GM12878 (cell line): ENCODE results near the gene ZNF3. TPM values are rescaled to one million over a fixed set of nuclear protein-coding genes. Genes with fewer than 3 reads are reported as not detected.
A peak's percentile ranks its signal among the peaks of the same experiment; 100 is the strongest.

Source experiments
- ATAC-seq: fragments of 200-7000 bp; cut with Tn5 transposase; 3 replicates; pipeline ENCODE4 v1.9.1; 2020; ENCODE audit warnings: mild to moderate bottlenecking, moderate library complexity
- BruUV-seq: library from RNA; stranded (reverse); fragments of 400-500 nt; replicated peaks from 2 replicates; lab custom pipeline; 2021; lab: Mats Ljungman, UMichigan
- CTCF ChIA-PET: fragments of 300-600 bp; sonication (Branson Sonifier 250); formaldehyde crosslinking; extraction: SDS; loops from one replicate; lab custom pipeline; 2021; ENCODE audit warnings: inconsistent platforms; lab: Yijun Ruan, JAX
- POLR2A ChIA-PET: fragments of 350-600 bp; formaldehyde crosslinking; extraction: SDS; loops from one replicate; lab custom pipeline; 2021; ENCODE audit warnings: inconsistent platforms; lab: Charles Lee
- RAD21 ChIA-PET: fragments of 300-600 bp; sonication (Branson Sonifier 250); formaldehyde crosslinking; loops from one replicate; lab custom pipeline; 2023; ENCODE audit warnings: antibody characterized with exemption; ENCODE audit not compliant: unreplicated experiment; lab: Charles Lee
- SMC1A ChIA-PET: fragments of 300-600 bp; sonication (Branson Sonifier 250); formaldehyde crosslinking; loops from one replicate; lab custom pipeline; 2023; ENCODE audit not compliant: unreplicated experiment, uncharacterized antibody; lab: Charles Lee
- DNase-seq: peaks from one replicate; pipeline ENCODE4 v3.0.0-alpha.2; 2011; ENCODE audit warnings: low read depth, low spot score
- FAIRE-seq: peaks from 3 replicates; lab custom pipeline; 2011; peaks lifted over from hg19 to GRCh38; lab: Jason Lieb, UNC
- H2AFZ ChIP-seq: 2 replicates; pipeline ENCODE4 v1.6.0; 2011; ENCODE audit warnings: low read depth, low read length, control low read depth; ENCODE audit not compliant: control insufficient read depth
- H3K27ac ChIP-seq: 2 replicates; pipeline ENCODE4 v1.5.1; 2011; ENCODE audit warnings: control low read depth; ENCODE audit not compliant: control insufficient read depth, insufficient read depth
- H3K27me3 ChIP-seq, 2 experiments: replicated peaks in 1 of 2; 2 replicates each; pipeline versions ENCODE4 v1.6.0 to v1.6.1; 2011; ENCODE audit warnings: low read length in 1 of 2; ENCODE audit not compliant: control insufficient read depth in 2 of 2, insufficient read depth in 2 of 2
- H3K36me3 ChIP-seq, 2 experiments: 2 replicates each; pipeline ENCODE4 v1.5.1; 2011; ENCODE audit warnings: low read length in 1 of 2; ENCODE audit not compliant: control insufficient read depth in 2 of 2, insufficient read depth in 2 of 2
- H3K4me1 ChIP-seq: 2 replicates; pipeline ENCODE4 v1.6.1; 2011; ENCODE audit warnings: mild to moderate bottlenecking, low read length, moderate library complexity, mixed read lengths; ENCODE audit not compliant: control insufficient read depth, insufficient read depth
- H3K4me2 ChIP-seq: 2 replicates; pipeline ENCODE4 v1.6.0; 2011; ENCODE audit warnings: control low read depth; ENCODE audit not compliant: control insufficient read depth, insufficient read depth
- H3K4me3 ChIP-seq: fragments of 200-600 bp; sonication (generic); 2 replicates; pipeline ENCODE4 v1.5.1; 2016
- H3K79me2 ChIP-seq: 2 replicates; pipeline ENCODE4 v1.6.0; 2011; ENCODE audit warnings: low read length; ENCODE audit not compliant: control insufficient read depth, insufficient read depth
- H3K9ac ChIP-seq: 2 replicates; pipeline ENCODE4 v1.8.0; 2011; ENCODE audit warnings: low read length, control low read depth, mixed read lengths; ENCODE audit not compliant: control insufficient read depth, insufficient read depth
- H3K9me3 ChIP-seq: replicated peaks from 3 replicates; pipeline ENCODE4 v1.5.1; 2011; ENCODE audit warnings: mild to moderate bottlenecking, low read length; ENCODE audit not compliant: control insufficient read depth, insufficient read depth
- H4K20me1 ChIP-seq: 2 replicates; pipeline ENCODE4 v1.6.0; 2011; ENCODE audit not compliant: control insufficient read depth, insufficient read depth
- BRCA1 ChIP-seq: IDR thresholded peaks from 2 replicates; pipeline ENCODE4 v1.6.1; 2011; ENCODE audit warnings: low read depth, low read length, improper control_type of control experiment
- CTCF ChIP-seq, 3 experiments: IDR thresholded peaks in 2 of 3; conservative IDR thresholded peaks in 1 of 3; 2 replicates each; pipeline ENCODE4 v1.5.1; 2011; ENCODE audit warnings: low read depth in 3 of 3, low read length in 3 of 3, mild to moderate bottlenecking in 3 of 3, control low read depth in 2 of 3, moderate library complexity in 2 of 3, inconsistent platforms in 1 of 3, mixed read lengths in 1 of 3; ENCODE audit not compliant: control insufficient read depth in 2 of 3, insufficient read depth in 1 of 3; ENCODE audit errors: extremely low read depth in 1 of 3
- LARP7 ChIP-seq: fragments of 450-650 bp; IDR thresholded peaks from 2 replicates; pipeline ENCODE4 v1.6.1; 2017; ENCODE audit warnings: mild to moderate bottlenecking
- MAX ChIP-seq: IDR thresholded peaks from 2 replicates; pipeline ENCODE4 v1.6.1; 2012; ENCODE audit warnings: low read depth, low read length, improper control_type of control experiment
- RUNX3 ChIP-seq: IDR thresholded peaks from 2 replicates; pipeline ENCODE4 v1.6.1; 2012; ENCODE audit warnings: low read length, inconsistent platforms
- SMARCA5 ChIP-seq: fragments of 450-650 bp; IDR thresholded peaks from 2 replicates; pipeline ENCODE4 v1.6.1; 2017; ENCODE audit warnings: mild to moderate bottlenecking
- TAF1 ChIP-seq: IDR thresholded peaks from 2 replicates; pipeline ENCODE4 v1.6.1; 2011; ENCODE audit warnings: mild to moderate bottlenecking, low read depth, low read length, borderline replicate concordance
- TCF12 ChIP-seq: IDR thresholded peaks from 2 replicates; pipeline ENCODE4 v1.6.1; 2011; ENCODE audit warnings: low read depth, mild to moderate bottlenecking, low read length
- WGBS: methylation state at CpG from one replicate; pipeline ENCODE4 v1.1.6; 2016; ENCODE audit warnings: low lambda C conversion rate; ENCODE audit not compliant: insufficient replicate concordance, insufficient coverage; ENCODE audit errors: missing lambda C conversion rate; 5-methylcytosine and 5-hydroxymethylcytosine counted together
- in situ Hi-C: fragments of 300-500 bp; cut with MboI; formaldehyde crosslinking; loops from 9 replicates; pipeline ENCODE4 v1.14.3; 2018; ENCODE audit warnings: mixed read lengths
- intact Hi-C: fragments of 100-400 bp; cut with micrococcal nuclease; formaldehyde crosslinking; loops from one replicate; pipeline ENCODE4 v1.14.2; 2022; ENCODE audit not compliant: unreplicated experiment
- polyA plus RNA-seq, 11 experiments: library from polyadenylated mRNA; depleted of rRNA in 4 of 11; unstranded in 6 of 11; stranded (reverse) in 5 of 11; fragments of >200 nt; fragmentation: Nextera tagmentation in 4 of 11; fragmentation: Illumina TruSeq in 1 of 11; extraction: Ambion mirVana in 4 of 11; extraction: Trizol in 1 of 11; gene quantifications; 1 replicate in 1 of 11; 2 replicates in 10 of 11; pipeline versions ENCODE4 v1.2.1 to v1.2.3, GENCODE V29; 2011 to 2016; ENCODE audit warnings: inconsistent platforms in 2 of 11, missing spikeins in 2 of 11, low read depth in 1 of 11
- total RNA-seq, 4 experiments: library from RNA; depleted of rRNA in 3 of 4; stranded (reverse); fragments of >200 nt in 3 of 4; fragmentation: Illumina TruSeq in 1 of 4; extraction: Trizol in 1 of 4; gene quantifications; 2 replicates each; pipeline versions ENCODE4 v1.2.1 to v1.2.3, GENCODE V29; 2013 to 2021

ZNF3 gene
- total and polyA plus RNA-seq, 10 of the 15 experiments (the other 5 are each of a cell fraction or from before 2014, with no cell fraction given): 17.2 to 37.4 (median 29.4) TPM

GRCh38 chr7:100120733-100121036 lies 39.2 kb upstream of the ZNF3 start:
- intact Hi-C loops: no loop called here
- TF ChIP-seq SMARCA5 (no peak), LARP7 (no peak), TCF12 (no peak), MAX (no peak), CTCF (IDR thresholded peaks at IDR 0.05 in 2 of 3, conservative IDR thresholded peaks at IDR 0.05 in 1 of 3; ENCODE audit: control insufficient read depth in 2 of 3, extremely low read depth in 1 of 3, insufficient read depth in 1 of 3, low read depth in 3 of 3, low read length in 3 of 3) (no peak), RUNX3 (no peak), BRCA1 (no peak), TAF1 (no peak)
- TF ChIP-seq, all 136 proteins: peak for 0
- ChIA-PET SMC1A (interaction anchor here (1.4 to 1.6 kb wide), 3 partner anchors 9 to 207 kb away, joined by 3 to 4 read pairs (median 4); no protein-coding TSS in a partner anchor), RAD21 (interaction anchor here (0.8 to 1.2 kb wide), 2 partner anchors 12 to 38 kb away, joined by 3 read pairs; no protein-coding TSS in a partner anchor), CTCF (interaction anchor here (0.6 to 1.8 kb wide), 4 partner anchors 12 to 124 kb away, joined by 3 to 4 read pairs (median 4); partner anchors contain the start of gene AP4M1), POLR2A (interaction anchor here (0.6 to 1.6 kb wide), 4 partner anchors 9 to 61 kb away, joined by 3 to 5 read pairs (median 4); no protein-coding TSS in a partner anchor)
- in situ Hi-C loops: no loop called here
- Histone ChIP-seq H3K9me3 (no peaks in the 10 kb centered on the region), H4K20me1 (no peaks in the 10 kb centered on the region), H3K27me3 (no peaks in the 10 kb centered on the region), H3K79me2 (peaks cover 10% of the 10 kb centered on the region), H3K36me3 (no peaks in the 10 kb centered on the region; a peak in 1 of 4 replicates), H3K4me3 (peak overlapping the region; percentile 82), H3K9ac (no peak overlapping the region), H3K27ac (no peak overlapping the region), H3K4me2 (peak overlapping the region; percentile 64), H2AFZ (no peak overlapping the region), H3K4me1 (peaks cover 12% of the 10 kb centered on the region)
- ATAC-seq: no peak
- FAIRE-seq: no peak
- WGBS: 0% methylated on average over 1 of the region's 1 CpG
- DNase-seq: no peak
- BruUV-seq: no TSS peak
